ENCODE data around the gene LEKR1.
"Not testable (repeated sequence)": the region's sequence is repeated elsewhere in the genome, so short reads cannot be mapped to it uniquely, and the experiment has no call there.

LEKR1 gene

GRCh38 chr3:156885761-156886160, 59.6 kb downstream of the LEKR1 start:
- no peak for TF ChIP-seq GATA1 (IDR thresholded peaks at IDR 0.05; ENCODE audit: low read depth, low read length)
- TF ChIP-seq POLR2A (IDR thresholded peaks at IDR 0.05; ENCODE audit: low read length), result no peak
- peak in 1 of 2 experiments; percentile 36 for DNase-seq

- TF ChIP-seq POLR2A (IDR thresholded peaks at IDR 0.05; ENCODE audit: low read length) (no peak), GATA1 (IDR thresholded peaks at IDR 0.05; ENCODE audit: low read depth, low read length) (no peak)
- DNase-seq, result no peak
These were observed 62.0 kb downstream of the LEKR1 start for GRCh38 chr3:156888176-156888575.

DNA sequence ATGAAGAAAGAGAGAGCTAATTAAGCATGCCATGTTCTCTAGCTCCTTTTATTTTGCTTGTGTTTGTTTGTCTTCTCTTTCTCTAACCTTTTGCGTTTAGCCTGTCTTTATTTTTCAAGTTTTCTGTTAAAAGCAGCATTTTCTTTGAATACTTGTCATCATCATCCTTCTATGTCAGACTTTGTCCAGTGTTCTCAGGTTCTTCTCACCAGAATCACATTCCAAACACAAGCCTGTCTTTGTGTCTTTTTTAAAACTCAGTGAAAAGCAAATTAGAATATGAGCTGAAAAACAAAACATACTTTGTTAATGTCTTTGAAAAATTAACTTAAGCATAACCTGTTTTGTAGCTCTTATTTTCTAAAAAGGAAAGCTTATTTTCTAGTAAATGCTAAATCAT, 62.4 kb downstream of the LEKR1 start:
- TF ChIP-seq POLR2A (IDR thresholded peaks at IDR 0.05; ENCODE audit: low read length), result no peak
- TF ChIP-seq GATA1 (IDR thresholded peaks at IDR 0.05; ENCODE audit: low read depth, low read length), result no peak
- DNase-seq, result no peak

DNA sequence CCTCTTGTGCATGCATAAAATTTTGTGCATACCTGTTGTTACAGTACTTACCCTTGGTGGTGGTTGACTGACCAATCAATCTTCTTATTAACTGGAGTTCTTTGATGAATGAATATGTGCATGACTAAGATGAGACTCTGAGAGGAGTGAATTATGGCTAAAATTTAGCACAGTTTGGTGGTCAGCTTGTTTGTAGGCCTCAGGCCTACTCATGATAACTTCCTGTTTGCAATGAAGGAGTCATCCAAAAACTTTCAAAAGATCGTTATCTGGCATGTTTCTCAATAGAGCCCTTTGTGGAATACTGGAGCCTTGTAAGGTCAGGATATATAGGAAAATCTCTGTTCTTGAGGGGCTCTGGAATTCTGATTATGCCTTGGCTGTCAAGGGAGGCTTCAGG, 66.5 kb downstream of the LEKR1 start:
- no peak for DNase-seq
- TF ChIP-seq GATA1 (IDR thresholded peaks at IDR 0.05; ENCODE audit: low read depth, low read length) (no peak), POLR2A (IDR thresholded peaks at IDR 0.05; ENCODE audit: low read length) (no peak)

- not testable (repeated sequence) for DNase-seq
These were observed 69.2 kb downstream of the LEKR1 start for GRCh38 chr3:156895374-156895773.

- DNase-seq, result not testable (repeated sequence)
These were observed 71.7 kb downstream of the LEKR1 start for GRCh38 chr3:156897851-156898250.

DNA sequence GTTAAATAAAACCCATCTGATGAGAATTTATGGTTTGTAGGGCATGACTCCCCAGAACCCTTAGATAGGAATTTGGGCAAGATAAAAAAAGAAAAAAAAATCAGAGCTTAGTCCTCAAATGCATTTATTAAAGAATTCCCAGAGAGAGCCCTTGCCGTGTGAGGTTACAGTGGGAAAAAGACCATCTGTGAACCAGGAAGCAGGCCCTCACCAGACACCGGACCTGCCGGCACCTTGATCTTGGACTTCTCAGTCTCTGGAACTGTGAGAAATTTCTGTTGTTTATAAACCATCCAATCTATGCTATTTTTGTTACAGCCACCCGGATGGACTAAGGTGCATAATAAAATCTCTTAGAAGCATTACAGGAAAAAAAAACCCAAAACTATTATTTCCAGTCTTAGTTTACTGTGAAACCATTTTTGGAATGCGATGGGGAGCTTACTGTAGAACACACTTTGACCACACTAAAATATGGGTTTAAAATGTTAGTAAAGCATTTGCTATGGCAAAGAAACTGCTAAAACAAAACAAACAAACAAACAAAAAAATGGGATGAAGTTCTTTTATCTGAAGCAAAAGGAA, 72.2 kb downstream of the LEKR1 start:
- TF ChIP-seq GATA1 (IDR thresholded peaks at IDR 0.05; ENCODE audit: low read depth, low read length) (no peak), POLR2A (IDR thresholded peaks at IDR 0.05; ENCODE audit: low read length) (no peak)
- no peak for DNase-seq

- no peak for DNase-seq
- TF ChIP-seq POLR2A (IDR thresholded peaks at IDR 0.05; ENCODE audit: low read length) (no peak), GATA1 (IDR thresholded peaks at IDR 0.05; ENCODE audit: low read depth, low read length) (no peak)
These were observed 73.8 kb downstream of the LEKR1 start for GRCh38 chr3:156899951-156900350.

DNA sequence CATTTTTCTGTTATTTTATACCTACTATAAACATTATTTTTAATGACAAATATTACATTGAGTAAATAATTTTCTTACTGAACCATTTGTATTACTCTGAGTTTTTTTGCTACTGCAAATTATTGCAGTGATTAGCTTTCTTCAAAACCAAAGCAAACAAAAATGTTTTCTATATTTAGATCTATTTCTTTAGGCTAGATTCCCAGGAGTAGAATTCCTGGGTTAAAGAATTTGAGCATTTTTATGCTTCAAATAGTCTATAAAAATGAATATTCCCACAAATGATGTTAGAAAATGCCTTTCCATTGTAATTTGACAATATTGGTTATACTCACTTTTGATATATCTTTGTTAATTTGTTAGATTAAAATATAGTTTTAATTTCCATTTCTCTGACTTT, 76.8 kb downstream of the LEKR1 start:
- DNase-seq, result no peak
- no peak for TF ChIP-seq POLR2A (IDR thresholded peaks at IDR 0.05; ENCODE audit: low read length)
- no peak for TF ChIP-seq GATA1 (IDR thresholded peaks at IDR 0.05; ENCODE audit: low read depth, low read length)

- DNase-seq, result no peak
- TF ChIP-seq GATA1 (IDR thresholded peaks at IDR 0.05; ENCODE audit: low read depth, low read length), result no peak
- no peak for TF ChIP-seq POLR2A (IDR thresholded peaks at IDR 0.05; ENCODE audit: low read length)
These were observed 80.1 kb downstream of the LEKR1 start for GRCh38 chr3:156906275-156906674.

GRCh38 chr3:156908398-156908797, 82.2 kb downstream of the LEKR1 start:
- TF ChIP-seq GATA1 (IDR thresholded peaks at IDR 0.05; ENCODE audit: low read depth, low read length) (no peak), POLR2A (IDR thresholded peaks at IDR 0.05; ENCODE audit: low read length) (no peak)
- no peak for DNase-seq

GRCh38 chr3:156910022-156910421, 83.9 kb downstream of the LEKR1 start:
- no peak for DNase-seq
- no peak for TF ChIP-seq GATA1 (IDR thresholded peaks at IDR 0.05; ENCODE audit: low read depth, low read length)
- TF ChIP-seq POLR2A (IDR thresholded peaks at IDR 0.05; ENCODE audit: low read length), result no peak

DNA sequence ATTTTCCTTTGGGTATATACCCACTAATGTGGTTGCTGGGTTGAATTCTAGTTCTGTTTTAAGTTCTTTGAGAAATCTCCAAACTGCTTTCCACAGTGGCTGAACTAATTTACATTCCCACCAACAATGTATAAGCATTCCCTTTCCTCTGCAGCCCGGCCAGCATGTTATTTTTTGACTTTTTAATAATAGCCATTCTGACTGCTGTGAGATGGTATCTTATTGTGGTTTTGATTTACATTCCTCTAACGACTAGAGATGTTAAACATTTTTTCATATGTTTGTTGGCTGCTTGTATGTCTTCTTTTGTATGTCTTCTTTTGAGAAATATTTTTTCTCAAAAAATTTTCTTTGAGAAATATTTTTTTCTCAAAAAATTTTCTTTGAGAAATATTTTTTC, 84.7 kb downstream of the LEKR1 start:
- not testable (repeated sequence) for DNase-seq

GRCh38 chr3:156914300-156914699, 88.1 kb downstream of the LEKR1 start:
- DNase-seq, result not testable (repeated sequence)

- TF ChIP-seq POLR2A (IDR thresholded peaks at IDR 0.05; ENCODE audit: low read length) (no peak), GATA1 (IDR thresholded peaks at IDR 0.05; ENCODE audit: low read depth, low read length) (no peak)
- no peak for DNase-seq
These were observed 89.2 kb downstream of the LEKR1 start for GRCh38 chr3:156915372-156915771.

DNA sequence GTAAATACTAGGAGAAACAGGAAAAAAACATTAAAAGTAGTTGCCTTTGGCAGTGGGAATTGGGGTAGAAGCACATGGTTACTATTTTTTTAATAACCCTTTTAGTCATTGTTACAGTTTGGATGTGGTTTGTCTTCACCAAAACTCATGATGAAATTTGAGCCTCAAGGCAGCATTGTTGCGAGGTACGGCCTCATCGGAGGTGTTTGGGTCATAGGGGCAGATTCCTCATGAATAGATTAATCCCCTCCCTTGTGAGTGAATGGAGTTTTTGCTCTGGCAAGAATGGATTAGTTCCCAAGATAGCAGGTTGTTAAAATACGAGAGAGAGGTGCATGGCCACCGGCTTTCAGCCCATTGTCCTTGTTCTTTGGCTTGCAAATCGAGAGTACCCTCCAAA, 92.6 kb downstream of the LEKR1 start:
- TF ChIP-seq GATA1 (IDR thresholded peaks at IDR 0.05; ENCODE audit: low read depth, low read length) (no peak), POLR2A (IDR thresholded peaks at IDR 0.05; ENCODE audit: low read length) (no peak)
- DNase-seq, result no peak

Data from erythroblast (primary cell).